HFFc6 (cell line): Measurements from ENCODE around the gene INTS6. TPM values are rescaled to one million over a fixed set of nuclear protein-coding genes. Genes with fewer than 3 reads are reported as not detected.

ENCODE experiments used
- DNase-seq: peaks from one replicate; pipeline ENCODE4 v3.0.0-alpha.2; 2018
- H3K27ac Mint-ChIP-seq: 2 replicates; pipeline ENCODE4 v1.8.0; 2020; ENCODE audit warnings: mild to moderate bottlenecking, mixed read lengths
- H3K27me3 Mint-ChIP-seq: 2 replicates; pipeline ENCODE4 v1.8.0; 2021; ENCODE audit warnings: mild to moderate bottlenecking, moderate library complexity, mixed read lengths; ENCODE audit not compliant: insufficient read depth
- H3K36me3 Mint-ChIP-seq: 2 replicates; pipeline ENCODE4 v1.8.0; 2021; ENCODE audit warnings: low read depth, mixed read lengths
- H3K4me1 Mint-ChIP-seq: 2 replicates; pipeline ENCODE4 v1.8.0; 2020; ENCODE audit warnings: low read depth, mixed read lengths
- H3K4me3 Mint-ChIP-seq: 2 replicates; pipeline ENCODE4 v1.8.0; 2020; ENCODE audit warnings: mild to moderate bottlenecking, moderate library complexity, mixed read lengths
- H3K9me3 Mint-ChIP-seq: 2 replicates; pipeline ENCODE4 v1.8.0; 2020; ENCODE audit warnings: mild to moderate bottlenecking, mixed read lengths
- total RNA-seq, 6 experiments: library from RNA; stranded (reverse); fragmentation: NEBNext Ultra II Directional; extraction: Animal tissue kit (Norgen Biotek cat#: 25700); gene quantifications; 2 replicates in 1 of 6; 3 replicates in 5 of 6; pipeline ENCODE4 v1.2.3, GENCODE V29; 2021
- TF ChIP-seq, protein P1 (sequence below): fragments of 200-600 bp; sonication (generic); IDR thresholded peaks from 2 replicates; pipeline ENCODE4 v1.5.0; 2021; ENCODE audit warnings: antibody characterized with exemption, mild to moderate bottlenecking

INTS6 gene
- total RNA-seq, 6 experiments from 2014 or later, result 32.4 to 38.6 (median 33.5) TPM

DNA sequence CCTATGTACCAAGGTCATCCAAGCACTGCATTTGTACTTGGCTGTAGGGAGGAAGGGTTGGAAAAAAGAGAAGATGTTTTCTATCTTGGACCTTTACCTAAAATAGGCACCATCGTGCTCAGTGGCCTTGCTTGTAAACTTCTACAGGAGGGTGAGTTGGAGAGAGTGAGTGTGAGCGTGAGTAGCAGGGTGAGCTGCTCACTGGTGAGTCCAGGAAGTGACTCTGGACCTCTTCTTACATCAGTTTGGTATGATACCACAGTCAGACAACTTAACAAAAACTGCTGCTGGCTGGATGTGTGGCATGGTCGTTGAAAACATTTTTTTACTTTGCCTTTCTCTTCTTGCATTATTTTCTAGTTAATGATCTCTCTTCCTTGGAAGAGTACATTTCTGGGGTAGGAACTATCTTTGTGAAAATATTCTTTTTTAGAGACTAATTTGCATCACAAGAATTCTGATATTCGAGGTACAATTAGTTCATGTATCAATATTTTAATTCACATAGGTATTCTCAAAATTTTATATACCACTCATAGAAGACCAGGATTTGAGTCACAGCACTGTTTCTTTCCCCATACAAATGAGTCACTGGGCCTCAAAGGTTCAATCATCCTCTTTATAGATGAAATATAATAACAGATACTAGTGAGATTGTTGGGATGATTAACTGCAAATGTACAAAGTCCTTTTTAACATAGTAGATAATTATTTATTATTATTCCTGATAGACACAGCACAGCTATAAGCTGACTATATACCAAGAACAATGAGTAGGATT, 112.7 kb downstream of the INTS6 start:
- Mint-ChIP-seq H3K36me3 (no peaks in the 10 kb centered on the region), H3K4me3 (no peak overlapping the region), H3K9me3 (no peaks in the 10 kb centered on the region), H3K27ac (no peak overlapping the region), H3K27me3 (peaks cover 2% of the 10 kb centered on the region; the same call in 1 of the 2 replicates), H3K4me1 (peaks cover 41% of the 10 kb centered on the region)
- TF ChIP-seq, protein P1, sequence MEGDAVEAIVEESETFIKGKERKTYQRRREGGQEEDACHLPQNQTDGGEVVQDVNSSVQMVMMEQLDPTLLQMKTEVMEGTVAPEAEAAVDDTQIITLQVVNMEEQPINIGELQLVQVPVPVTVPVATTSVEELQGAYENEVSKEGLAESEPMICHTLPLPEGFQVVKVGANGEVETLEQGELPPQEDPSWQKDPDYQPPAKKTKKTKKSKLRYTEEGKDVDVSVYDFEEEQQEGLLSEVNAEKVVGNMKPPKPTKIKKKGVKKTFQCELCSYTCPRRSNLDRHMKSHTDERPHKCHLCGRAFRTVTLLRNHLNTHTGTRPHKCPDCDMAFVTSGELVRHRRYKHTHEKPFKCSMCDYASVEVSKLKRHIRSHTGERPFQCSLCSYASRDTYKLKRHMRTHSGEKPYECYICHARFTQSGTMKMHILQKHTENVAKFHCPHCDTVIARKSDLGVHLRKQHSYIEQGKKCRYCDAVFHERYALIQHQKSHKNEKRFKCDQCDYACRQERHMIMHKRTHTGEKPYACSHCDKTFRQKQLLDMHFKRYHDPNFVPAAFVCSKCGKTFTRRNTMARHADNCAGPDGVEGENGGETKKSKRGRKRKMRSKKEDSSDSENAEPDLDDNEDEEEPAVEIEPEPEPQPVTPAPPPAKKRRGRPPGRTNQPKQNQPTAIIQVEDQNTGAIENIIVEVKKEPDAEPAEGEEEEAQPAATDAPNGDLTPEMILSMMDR, result no peak
- DNase-seq, result no peak

DNA sequence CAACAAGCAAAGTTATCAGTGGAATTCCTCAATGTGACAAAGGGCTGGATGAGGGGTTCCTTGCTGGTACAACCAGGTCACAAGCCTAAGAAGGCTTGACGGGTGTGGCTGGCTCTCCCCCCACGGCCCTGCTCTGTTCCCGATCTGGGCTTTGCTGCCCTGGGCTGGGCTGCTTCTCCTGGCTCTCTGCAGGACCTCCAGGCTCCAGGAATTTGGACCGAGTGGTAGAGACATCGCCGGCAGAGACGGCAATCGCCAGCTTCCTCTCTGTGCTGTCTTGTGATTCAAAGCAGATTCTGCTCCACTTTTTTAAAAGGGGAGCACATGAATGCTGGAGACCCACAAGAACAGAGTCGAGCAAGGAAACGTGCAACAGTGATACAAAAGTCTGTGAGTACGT, 113.5 kb downstream of the INTS6 start, which contains the start of gene SERPINE3:
TSS of gene SERPINE3 (plus strand) at position 338 of the 400 bp plus-strand sequence. CDS start 1,401 bp downstream, outside the sequence.
- TF ChIP-seq, protein P1, result no peak
- Mint-ChIP-seq H3K4me1 (peaks cover 41% of the 10 kb centered on the region), H3K27ac (no peak within 1 kb of the TSS), H3K27me3 (no peaks in the 10 kb centered on the region; the same call in 1 of the 2 replicates), H3K36me3 (no peaks in the 10 kb centered on the region), H3K9me3 (no peaks in the 10 kb centered on the region), H3K4me3 (no peak within 1 kb of the TSS)
- no peak for DNase-seq

DNA sequence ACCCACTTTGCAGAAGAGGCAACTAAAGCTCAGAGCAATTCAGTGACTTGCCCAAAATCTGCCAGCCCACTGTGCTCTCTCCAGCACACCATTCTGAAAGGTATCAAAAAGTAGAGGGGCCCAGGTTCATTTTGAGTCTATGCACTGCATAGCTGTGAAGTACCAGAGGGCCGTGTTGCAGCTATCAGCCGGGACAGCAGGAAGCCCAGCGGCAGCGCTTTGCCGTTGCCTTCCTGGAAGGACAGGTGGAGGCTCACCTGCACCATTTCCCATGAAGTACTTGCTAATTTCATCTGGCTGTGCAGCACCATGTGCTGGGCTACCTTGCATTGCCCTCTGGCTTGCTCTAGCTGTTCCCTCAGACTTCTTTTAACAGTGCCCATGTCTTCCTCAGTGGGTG, 116.1 kb downstream of the INTS6 start:
- TF ChIP-seq, protein P1, result no peak
- Mint-ChIP-seq H3K4me1 (peaks cover 20% of the 10 kb centered on the region), H3K36me3 (no peaks in the 10 kb centered on the region), H3K27me3 (no peaks in the 10 kb centered on the region; the same call in 1 of the 2 replicates), H3K9me3 (no peaks in the 10 kb centered on the region), H3K27ac (no peak overlapping the region), H3K4me3 (no peak overlapping the region)
- DNase-seq, result no peak

DNA sequence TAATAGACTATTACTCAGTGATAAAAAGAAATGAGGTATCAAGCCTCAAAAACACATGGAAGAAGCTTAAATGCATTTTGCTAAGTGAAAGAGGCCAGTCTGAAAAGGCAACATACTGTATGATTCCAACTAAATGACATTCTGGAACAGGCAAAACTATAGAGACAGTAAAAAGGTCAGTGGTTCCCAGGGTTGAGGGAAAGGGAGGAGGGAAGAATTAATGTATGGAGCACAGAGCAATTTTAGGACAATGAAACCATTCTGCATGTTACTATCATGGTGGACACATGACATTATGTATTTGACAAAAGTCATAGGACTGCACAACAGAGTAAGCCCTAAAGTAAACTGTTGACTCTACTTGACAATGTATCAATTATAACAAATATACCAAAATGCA, 119.0 kb downstream of the INTS6 start:
- no peaks in the 10 kb centered on the region for H3K36me3 Mint-ChIP-seq
- DNase-seq, result no peak
- H3K27me3 Mint-ChIP-seq, result peaks cover 4% of the 10 kb centered on the region
- H3K4me3 Mint-ChIP-seq, result no peak overlapping the region
- TF ChIP-seq, protein P1, result no peak
- H3K9me3 Mint-ChIP-seq, result no peaks in the 10 kb centered on the region
- peaks cover 13% of the 10 kb centered on the region for H3K4me1 Mint-ChIP-seq
- no peak overlapping the region for H3K27ac Mint-ChIP-seq

DNA sequence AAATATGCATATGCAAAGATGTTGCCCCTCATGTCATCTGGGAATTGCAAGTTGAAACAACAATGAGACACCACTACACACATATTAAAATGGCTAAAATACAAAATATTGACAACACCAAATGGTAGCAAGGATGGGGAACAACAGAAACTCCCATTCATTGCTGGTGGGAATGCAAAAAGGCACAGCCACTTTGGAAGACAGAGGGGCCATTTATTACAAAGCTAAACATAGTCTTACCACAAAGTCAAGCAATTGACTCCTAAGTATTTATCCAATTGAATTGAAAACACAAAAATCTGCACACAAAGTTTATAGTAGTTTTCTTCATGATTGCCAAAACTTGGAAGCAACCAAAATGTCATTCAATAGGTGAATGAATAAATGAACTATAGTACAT, 119.4 kb downstream of the INTS6 start:
- no peaks in the 10 kb centered on the region for H3K36me3 Mint-ChIP-seq
- DNase-seq, result no peak
- H3K9me3 Mint-ChIP-seq, result no peaks in the 10 kb centered on the region
- peaks cover 13% of the 10 kb centered on the region for H3K4me1 Mint-ChIP-seq
- H3K27ac Mint-ChIP-seq, result no peak overlapping the region
- H3K27me3 Mint-ChIP-seq, result peaks cover 4% of the 10 kb centered on the region
- H3K4me3 Mint-ChIP-seq, result no peak overlapping the region
- TF ChIP-seq, protein P1, result no peak
